ENCODE results near the gene BTLA.
"Not testable (repeated sequence)": the region's sequence is repeated elsewhere in the genome, so short reads cannot be mapped to it uniquely, and the experiment has no call there.

Gene BTLA

DNA sequence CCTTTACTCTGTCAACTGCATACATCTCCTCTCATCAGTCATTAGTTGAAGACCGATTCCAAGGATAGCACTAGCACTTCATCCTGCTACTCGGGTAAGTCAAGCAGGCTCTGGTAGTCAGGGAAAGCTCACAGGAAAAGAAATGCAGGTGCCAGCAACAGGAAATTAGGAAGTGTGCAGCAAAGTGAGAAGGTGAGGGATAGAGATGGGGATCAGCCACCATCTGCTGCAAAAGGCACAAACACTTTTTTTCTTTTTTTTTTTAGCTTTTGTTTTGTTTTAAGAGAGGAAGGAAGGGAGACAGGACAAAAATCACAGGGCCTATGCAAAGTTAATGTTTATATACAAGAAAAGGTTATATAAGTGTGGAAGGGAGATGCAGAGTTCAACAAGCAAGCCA, 9.0 kb upstream of the BTLA start:
- Histone ChIP-seq H3K9ac (ENCODE audit: low read length) (no peak overlapping the region), H3K4me3 (ENCODE audit: low read depth in 1 of 2, low read length in 2 of 2) (no peak overlapping the region), H3K36me3 (ENCODE audit: insufficient read depth, low read length) (no peaks in the 10 kb centered on the region), H3K9me3 (ENCODE audit: low read length) (no peaks in the 10 kb centered on the region), H3K4me1 (ENCODE audit: insufficient read depth, low read length) (no peaks in the 10 kb centered on the region), H3K27ac (ENCODE audit: low read depth, low read length) (no peak overlapping the region), H3K27me3 (ENCODE audit: control insufficient read depth in 1 of 2, insufficient read depth in 2 of 2, low read length in 2 of 2) (no peaks in the 10 kb centered on the region)

DNA sequence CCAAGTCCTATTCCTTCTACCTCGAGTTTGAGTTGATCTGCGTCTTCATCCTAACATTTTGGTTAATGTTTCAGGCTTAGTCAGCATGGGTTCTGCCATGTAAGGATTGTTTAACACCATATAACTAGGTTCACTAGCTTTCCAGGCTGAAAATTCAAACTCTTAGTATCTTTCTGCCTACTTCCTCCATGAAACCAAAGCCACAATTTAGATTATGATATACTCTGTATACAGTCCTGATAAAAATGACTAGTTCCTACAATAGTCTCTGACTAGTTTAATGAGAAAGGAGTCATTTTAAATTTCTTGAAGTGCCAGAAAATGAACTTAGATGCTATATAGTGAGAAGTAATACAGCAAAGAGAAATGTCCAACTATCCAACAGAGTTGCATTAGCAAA, 6.6 kb upstream of the BTLA start:
- H3K9me3 ChIP-seq (ENCODE audit: low read length), result no peaks in the 10 kb centered on the region

DNA sequence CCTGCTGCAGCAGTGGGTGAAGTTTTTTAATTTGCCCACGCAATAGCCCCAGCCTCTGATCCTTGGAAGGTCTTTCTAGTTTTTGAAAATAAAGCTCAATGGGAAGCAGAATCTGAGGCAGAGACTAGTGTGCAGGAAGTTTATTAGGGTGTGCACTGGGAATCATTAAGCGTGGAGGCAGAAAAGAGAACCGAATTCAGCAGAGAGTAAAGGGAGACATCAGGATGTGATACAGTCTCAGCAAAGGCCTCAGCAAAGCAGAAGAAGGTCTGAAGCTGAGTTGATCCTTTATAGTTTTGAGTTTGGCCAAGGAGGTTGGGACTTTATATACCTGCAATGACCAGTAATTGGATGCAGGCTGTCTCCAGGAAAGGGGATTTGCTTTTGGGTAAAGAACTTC, 4.9 kb upstream of the BTLA start:
- Histone ChIP-seq H3K36me3 (ENCODE audit: insufficient read depth, low read length) (no peaks in the 10 kb centered on the region), H3K9me3 (ENCODE audit: low read length) (no peaks in the 10 kb centered on the region), H3K27ac (ENCODE audit: low read depth, low read length) (no peak overlapping the region), H3K4me1 (ENCODE audit: insufficient read depth, low read length) (no peaks in the 10 kb centered on the region), H3K27me3 (ENCODE audit: control insufficient read depth in 1 of 2, insufficient read depth in 2 of 2, low read length in 2 of 2) (no peaks in the 10 kb centered on the region), H3K4me3 (ENCODE audit: low read depth in 1 of 2, low read length in 2 of 2) (no peak overlapping the region), H3K9ac (ENCODE audit: low read length) (no peak overlapping the region)

More for the DNA sequence above, 6.6 kb upstream of the BTLA start:
- Histone ChIP-seq H3K36me3 (ENCODE audit: insufficient read depth, low read length) (no peaks in the 10 kb centered on the region), H3K4me3 (ENCODE audit: low read depth in 1 of 2, low read length in 2 of 2) (no peak overlapping the region), H3K9ac (ENCODE audit: low read length) (no peak overlapping the region), H3K27me3 (ENCODE audit: control insufficient read depth in 1 of 2, insufficient read depth in 2 of 2, low read length in 2 of 2) (no peaks in the 10 kb centered on the region), H3K27ac (ENCODE audit: low read depth, low read length) (no peak overlapping the region), H3K4me1 (ENCODE audit: insufficient read depth, low read length) (no peaks in the 10 kb centered on the region)

DNA sequence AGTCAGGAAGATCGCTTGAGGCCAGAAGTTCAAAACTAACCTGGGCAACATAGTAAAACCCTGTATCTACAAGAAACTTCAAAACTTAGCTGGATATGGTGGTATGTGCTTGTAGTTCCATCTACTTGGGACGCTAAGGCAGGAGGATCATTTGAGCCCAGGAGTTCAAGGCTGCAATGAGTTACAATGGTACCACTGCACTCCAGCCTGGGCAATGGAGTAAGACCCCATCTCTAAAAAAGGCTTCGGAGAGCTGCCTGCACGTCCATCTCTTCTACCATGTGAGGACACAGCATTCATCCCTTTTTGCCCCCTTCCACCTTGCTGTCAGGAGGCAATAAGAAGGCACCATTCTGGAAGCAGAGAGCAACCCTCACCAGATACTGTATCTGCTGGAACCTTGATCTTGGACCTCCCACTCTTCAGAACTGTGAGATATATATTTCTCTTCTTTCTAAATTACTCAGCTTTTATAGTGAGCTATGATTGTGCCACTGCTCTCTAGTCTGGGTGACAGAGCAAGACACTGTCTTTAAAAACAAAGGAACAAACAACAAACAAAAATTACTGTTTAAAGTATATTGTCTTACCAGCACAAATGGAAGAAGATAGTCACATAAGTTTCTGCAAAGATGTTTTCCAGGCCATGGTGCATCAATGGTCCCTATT, 4.2 kb upstream of the BTLA start:
- Histone ChIP-seq H3K4me1 (ENCODE audit: insufficient read depth, low read length) (no peaks in the 10 kb centered on the region), H3K4me3 (ENCODE audit: low read depth in 1 of 2, low read length in 2 of 2) (no peak overlapping the region), H3K27ac (ENCODE audit: low read depth, low read length) (no peak overlapping the region), H3K27me3 (ENCODE audit: control insufficient read depth in 1 of 2, insufficient read depth in 2 of 2, low read length in 2 of 2) (no peaks in the 10 kb centered on the region), H3K36me3 (ENCODE audit: insufficient read depth, low read length) (no peaks in the 10 kb centered on the region), H3K9ac (ENCODE audit: low read length) (no peak overlapping the region), H3K9me3 (ENCODE audit: low read length) (no peaks in the 10 kb centered on the region)

DNA sequence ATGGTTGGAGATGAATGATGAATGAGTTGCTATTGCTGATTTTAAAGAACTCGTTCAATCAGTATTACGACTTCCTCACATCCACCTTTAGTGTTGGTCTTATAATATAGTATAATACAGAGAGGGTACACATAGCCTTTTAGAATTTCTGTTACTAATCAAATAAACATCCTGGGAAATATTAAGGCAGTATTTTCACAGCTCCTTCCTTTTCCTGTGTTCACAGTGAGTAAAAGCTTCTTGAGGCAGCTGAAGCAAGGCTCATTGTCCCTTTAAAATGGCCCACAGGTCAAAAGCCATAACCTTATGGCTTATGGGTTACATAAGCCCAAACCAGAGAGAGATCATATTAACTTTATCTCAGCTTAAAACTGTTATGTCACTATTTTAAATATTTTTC, 1.3 kb upstream of the BTLA start:
- Histone ChIP-seq H3K9me3 (ENCODE audit: low read length) (no peaks in the 10 kb centered on the region), H3K4me3 (ENCODE audit: low read depth in 1 of 2, low read length in 2 of 2) (no peak overlapping the region), H3K9ac (ENCODE audit: low read length) (no peak overlapping the region), H3K27ac (ENCODE audit: low read depth, low read length) (no peak overlapping the region), H3K4me1 (ENCODE audit: insufficient read depth, low read length) (no peaks in the 10 kb centered on the region), H3K36me3 (ENCODE audit: insufficient read depth, low read length) (no peaks in the 10 kb centered on the region), H3K27me3 (ENCODE audit: control insufficient read depth in 1 of 2, insufficient read depth in 2 of 2, low read length in 2 of 2) (no peaks in the 10 kb centered on the region)

DNA sequence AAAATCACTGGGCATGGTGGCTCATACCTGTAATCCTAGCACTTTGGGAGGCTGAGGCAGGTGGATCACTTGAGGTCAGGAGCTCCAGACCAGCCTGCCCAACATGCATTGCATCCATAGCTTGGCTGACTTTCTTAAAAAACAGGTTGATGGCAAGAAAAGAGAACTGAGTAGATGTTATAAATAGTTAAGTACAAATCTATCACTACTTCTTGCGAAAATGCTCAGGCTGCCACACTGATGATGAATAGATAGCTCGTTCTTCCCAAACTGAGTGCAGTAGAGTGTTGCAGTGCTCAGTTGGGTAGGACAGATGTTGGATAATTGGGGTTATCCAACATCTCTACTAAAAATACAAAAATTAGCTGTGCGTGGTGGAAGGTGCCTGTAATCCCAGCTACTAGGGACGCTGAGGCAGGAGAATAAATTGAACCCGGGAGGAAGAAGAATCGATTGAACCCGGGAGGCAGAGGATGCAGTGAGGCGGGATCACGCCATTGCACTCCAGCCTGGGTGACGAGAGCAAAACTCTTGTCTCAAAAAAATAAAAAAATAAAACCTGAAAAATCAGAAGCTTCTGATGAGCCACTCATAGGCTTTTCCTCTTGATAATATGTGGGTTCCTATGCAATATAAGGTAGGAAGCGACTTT, 1.2 kb downstream of the BTLA start:
- Histone ChIP-seq H3K4me1 (ENCODE audit: insufficient read depth, low read length) (no peaks in the 10 kb centered on the region), H3K27ac (ENCODE audit: low read depth, low read length) (no peak overlapping the region), H3K9ac (ENCODE audit: low read length) (no peak overlapping the region), H3K9me3 (ENCODE audit: low read length) (no peaks in the 10 kb centered on the region), H3K4me3 (ENCODE audit: low read depth in 1 of 2, low read length in 2 of 2) (no peak overlapping the region), H3K27me3 (ENCODE audit: control insufficient read depth in 1 of 2, insufficient read depth in 2 of 2, low read length in 2 of 2) (no peaks in the 10 kb centered on the region), H3K36me3 (ENCODE audit: insufficient read depth, low read length) (no peaks in the 10 kb centered on the region)

DNA sequence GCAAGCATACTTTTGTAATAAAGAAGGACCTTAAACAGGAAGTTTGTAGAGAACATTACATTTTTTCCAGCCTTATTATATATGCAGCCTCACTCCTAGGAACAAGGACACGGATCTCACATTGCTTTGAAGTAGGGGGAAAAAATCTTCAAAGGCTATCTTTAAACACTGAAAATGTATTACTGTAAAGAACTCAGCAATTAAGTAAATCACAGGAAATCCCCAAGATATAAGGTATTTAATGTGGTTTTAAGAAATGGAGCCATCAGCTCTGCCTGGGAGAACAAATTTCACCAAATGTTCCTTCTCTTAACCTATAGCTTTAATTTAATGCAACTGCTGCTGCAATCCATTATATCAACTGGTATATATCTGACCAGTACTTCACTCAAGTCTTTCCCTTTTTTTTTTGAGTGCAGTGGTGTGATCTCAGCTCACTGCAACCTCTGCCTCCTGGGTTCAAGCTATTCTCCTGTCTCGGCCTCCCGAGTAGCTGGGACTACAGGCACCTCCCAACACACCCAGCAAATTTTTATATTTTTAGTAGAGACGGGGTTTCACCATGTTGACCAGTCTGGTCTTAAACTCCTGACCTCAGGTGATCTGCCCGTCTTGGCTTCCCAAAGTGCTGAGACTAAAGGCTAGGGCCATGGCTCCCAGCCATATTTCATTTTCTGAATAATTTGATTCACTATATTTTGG, 2.8 kb downstream of the BTLA start:
- H3K36me3 ChIP-seq (ENCODE audit: insufficient read depth, low read length), result no peaks in the 10 kb centered on the region
- no peak overlapping the region for H3K4me3 ChIP-seq (ENCODE audit: low read depth in 1 of 2, low read length in 2 of 2)
- no peak overlapping the region for H3K9ac ChIP-seq (ENCODE audit: low read length)
- H3K4me1 ChIP-seq (ENCODE audit: insufficient read depth, low read length), result no peaks in the 10 kb centered on the region
- H3K27me3 ChIP-seq (ENCODE audit: control insufficient read depth in 1 of 2, insufficient read depth in 2 of 2, low read length in 2 of 2), result no peaks in the 10 kb centered on the region
- H3K9me3 ChIP-seq (ENCODE audit: low read length), result no peaks in the 10 kb centered on the region
- H3K27ac ChIP-seq (ENCODE audit: low read depth, low read length), result no peak overlapping the region

DNA sequence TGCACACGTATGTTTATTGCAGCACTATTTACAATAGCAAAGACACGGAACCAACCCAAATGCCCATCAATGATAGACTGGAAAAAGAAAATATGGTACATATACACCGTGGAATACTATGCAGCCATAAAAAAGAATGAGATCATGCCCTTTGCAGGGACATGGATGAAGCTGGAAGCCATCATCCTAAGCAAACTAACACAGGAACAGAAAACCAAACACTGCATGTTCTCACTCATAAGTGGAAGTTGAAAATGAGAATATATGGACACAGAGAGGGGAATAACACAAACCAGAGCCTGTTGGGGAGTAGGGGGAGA, 4.9 kb downstream of the BTLA start:
- not testable (repeated sequence) for H3K27me3 ChIP-seq (ENCODE audit: control insufficient read depth in 1 of 2, insufficient read depth in 2 of 2, low read length in 2 of 2); H3K9ac ChIP-seq (ENCODE audit: low read length); H3K4me3 ChIP-seq (ENCODE audit: low read depth in 1 of 2, low read length in 2 of 2); H3K9me3 ChIP-seq (ENCODE audit: low read length); H3K4me1 ChIP-seq (ENCODE audit: insufficient read depth, low read length); H3K27ac ChIP-seq (ENCODE audit: low read depth, low read length); H3K36me3 ChIP-seq (ENCODE audit: insufficient read depth, low read length)

DNA sequence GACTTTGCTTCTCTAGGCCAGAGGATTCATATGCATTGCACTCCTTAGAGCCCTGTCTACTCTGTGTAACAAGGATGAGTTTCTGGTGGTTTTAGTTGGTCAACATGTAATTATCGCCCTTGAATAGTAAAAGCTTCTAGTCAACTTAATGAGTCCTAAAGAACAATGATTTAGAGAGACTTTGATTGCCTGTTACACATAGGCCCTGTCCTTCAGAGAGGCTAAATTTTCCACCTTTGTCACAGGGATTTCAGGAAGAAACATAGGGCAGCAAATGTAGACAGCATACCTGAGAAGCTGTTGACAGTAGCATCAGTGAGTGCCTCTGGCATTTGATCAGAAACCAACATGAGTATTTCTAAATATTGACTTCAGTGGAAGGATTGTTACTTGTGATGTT, 7.1 kb downstream of the BTLA start:
- H3K9ac ChIP-seq (ENCODE audit: low read length), result no peak overlapping the region
- no peaks in the 10 kb centered on the region for H3K27me3 ChIP-seq (ENCODE audit: control insufficient read depth in 1 of 2, insufficient read depth in 2 of 2, low read length in 2 of 2)
- H3K4me1 ChIP-seq (ENCODE audit: insufficient read depth, low read length), result no peaks in the 10 kb centered on the region
- no peaks in the 10 kb centered on the region for H3K9me3 ChIP-seq (ENCODE audit: low read length)
- no peaks in the 10 kb centered on the region for H3K36me3 ChIP-seq (ENCODE audit: insufficient read depth, low read length)
- H3K27ac ChIP-seq (ENCODE audit: low read depth, low read length), result no peak overlapping the region
- no peak overlapping the region for H3K4me3 ChIP-seq (ENCODE audit: low read depth in 1 of 2, low read length in 2 of 2)

DNA sequence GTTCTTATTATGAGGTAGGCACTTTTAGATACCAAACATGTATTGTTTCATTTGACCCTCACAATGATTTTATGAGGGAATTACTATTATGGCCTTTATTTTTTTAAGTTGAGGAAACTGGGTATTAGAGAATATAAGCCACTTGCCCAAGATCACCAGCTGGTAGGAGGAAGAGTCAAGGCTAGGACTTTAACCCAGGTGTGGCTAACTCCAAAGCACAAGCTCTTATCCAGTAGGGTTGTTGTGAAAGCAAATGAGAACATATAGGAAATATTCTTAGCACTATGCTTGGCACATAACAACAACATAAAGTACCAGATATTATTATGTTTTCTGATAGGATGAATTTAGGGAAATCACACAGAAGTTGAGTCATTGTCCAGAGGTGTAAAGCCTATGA, 7.9 kb downstream of the BTLA start:
- Histone ChIP-seq H3K27me3 (ENCODE audit: control insufficient read depth in 1 of 2, insufficient read depth in 2 of 2, low read length in 2 of 2) (no peaks in the 10 kb centered on the region), H3K36me3 (ENCODE audit: insufficient read depth, low read length) (no peaks in the 10 kb centered on the region), H3K27ac (ENCODE audit: low read depth, low read length) (no peak overlapping the region), H3K4me1 (ENCODE audit: insufficient read depth, low read length) (no peaks in the 10 kb centered on the region), H3K9ac (ENCODE audit: low read length) (no peak overlapping the region), H3K4me3 (ENCODE audit: low read depth in 1 of 2, low read length in 2 of 2) (no peak overlapping the region), H3K9me3 (ENCODE audit: low read length) (no peaks in the 10 kb centered on the region)

DNA sequence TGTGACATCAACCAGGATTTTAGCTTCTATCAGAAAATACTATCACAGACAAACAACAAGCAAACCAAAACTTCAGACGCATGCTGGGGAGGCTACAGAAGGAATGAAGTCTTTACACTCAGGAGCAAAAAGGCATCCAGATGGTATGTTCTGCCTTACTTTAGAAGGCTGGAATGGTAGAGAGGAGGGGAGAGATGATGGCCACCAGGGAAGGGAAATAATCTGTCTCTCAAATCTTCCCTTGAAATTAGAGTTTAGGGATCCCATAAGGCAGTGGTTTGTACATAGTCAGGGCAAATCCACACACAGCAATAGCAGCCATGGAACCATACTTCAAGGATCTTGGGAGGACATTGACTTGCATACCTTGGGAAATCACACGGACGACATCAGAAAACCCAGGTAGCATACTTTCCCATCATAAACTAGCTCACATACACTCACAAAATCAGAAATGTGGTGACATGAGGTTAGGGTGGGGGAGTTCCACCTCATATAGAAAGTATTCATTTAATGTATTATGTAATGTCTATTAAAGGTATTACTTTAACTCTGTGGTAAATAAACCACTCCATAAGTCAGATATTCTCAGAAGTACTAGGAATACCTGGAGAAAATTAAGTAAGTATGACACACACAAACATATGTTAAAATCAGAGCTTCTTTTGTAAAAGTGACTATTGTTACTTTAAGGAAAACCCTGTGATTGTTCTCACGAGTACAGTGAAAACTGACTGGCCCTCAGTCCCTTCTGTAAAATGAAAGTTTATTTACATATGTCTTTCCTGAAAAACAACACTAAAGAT, 9.4 kb downstream of the BTLA start:
- no peak overlapping the region for H3K27ac ChIP-seq (ENCODE audit: low read depth, low read length)
- no peaks in the 10 kb centered on the region for H3K36me3 ChIP-seq (ENCODE audit: insufficient read depth, low read length)
- no peaks in the 10 kb centered on the region for H3K27me3 ChIP-seq (ENCODE audit: control insufficient read depth in 1 of 2, insufficient read depth in 2 of 2, low read length in 2 of 2)
- H3K4me3 ChIP-seq (ENCODE audit: low read depth in 1 of 2, low read length in 2 of 2), result no peak overlapping the region
- no peaks in the 10 kb centered on the region for H3K4me1 ChIP-seq (ENCODE audit: insufficient read depth, low read length)
- H3K9me3 ChIP-seq (ENCODE audit: low read length), result no peaks in the 10 kb centered on the region
- H3K9ac ChIP-seq (ENCODE audit: low read length), result no peak overlapping the region

All from muscle layer of colon (tissue), 2 donors.